NCI-H1092 (cell line): ENCODE measurements around the gene RC3H2.
A peak's percentile ranks its signal among the peaks of the same experiment; 100 is the strongest.

Experiments used
- DNase-seq: peaks from one replicate; lab custom pipeline; 2025; lab: John Stamatoyannopoulos, UW

RC3H2 gene

GRCh38 chr9:122904823-122905710, at the start of gene RC3H2:
Gene RC3H2 (minus strand): TSS chr9:122905359. CDS start chr9:122897509, 7,850 bp downstream.
- peak; percentile 99 for DNase-seq

- DNase-seq: no peak
These were observed 49.1 kb upstream of the RC3H2 start for GRCh38 chr9:122954253-122954691.

GRCh38 chr9:122951056-122951455, 45.9 kb upstream of the RC3H2 start:
- DNase-seq: no peak

GRCh38 chr9:122950263-122950662, 45.1 kb upstream of the RC3H2 start:
- DNase-seq: no peak

- DNase-seq: no peak
These were observed 44.5 kb upstream of the RC3H2 start for GRCh38 chr9:122949696-122950095.

- no peak for DNase-seq
These were observed 43.2 kb upstream of the RC3H2 start for GRCh38 chr9:122948313-122948712.

GRCh38 chr9:122946461-122947005, 41.4 kb upstream of the RC3H2 start:
- no peak for DNase-seq

- DNase-seq: no peak
These were observed 40.1 kb upstream of the RC3H2 start for GRCh38 chr9:122944960-122945888.

- no peak for DNase-seq
These were observed 36.5 kb upstream of the RC3H2 start for GRCh38 chr9:122941582-122942234.

GRCh38 chr9:122940749-122941581, 35.8 kb upstream of the RC3H2 start, which contains the start of gene RABGAP1:
Gene RABGAP1 (plus strand): TSS chr9:122941020. CDS start chr9:122957060, 16,040 bp downstream.
- DNase-seq: peak; percentile 98

- no peak for DNase-seq
These were observed 35.2 kb upstream of the RC3H2 start for GRCh38 chr9:122940454-122940748.

GRCh38 chr9:122939601-122940000, 34.4 kb upstream of the RC3H2 start:
- DNase-seq: no peak

- no peak for DNase-seq
These were observed 31.7 kb upstream of the RC3H2 start for GRCh38 chr9:122936883-122937282.

GRCh38 chr9:122936464-122936863, 31.3 kb upstream of the RC3H2 start:
- DNase-seq: no peak

- peak; percentile 91 for DNase-seq
These were observed 26.3 kb upstream of the RC3H2 start, which contains the start of gene ZBTB26 for GRCh38 chr9:122931226-122932121. Gene ZBTB26 (minus strand): TSS chr9:122931512. CDS start chr9:122919934, 11,578 bp downstream.

GRCh38 chr9:122930541-122931225, 25.5 kb upstream of the RC3H2 start:
- DNase-seq: no peak

- DNase-seq: no peak
These were observed 24.7 kb upstream of the RC3H2 start for GRCh38 chr9:122929796-122930354.

GRCh38 chr9:122923947-122924346, 18.8 kb upstream of the RC3H2 start:
- DNase-seq: no peak

- DNase-seq: no peak
These were observed 17.6 kb upstream of the RC3H2 start for GRCh38 chr9:122922713-122923112.
